Erythroblast (primary cell): ENCODE data around the gene WDR53.

Experiments
- GATA1 ChIP-seq: IDR thresholded peaks from 2 replicates; pipeline ENCODE4 v1.6.1; 2011; ENCODE audit warnings: low read depth, mild to moderate bottlenecking, control low read depth, low read length, moderate library complexity
- POLR2A ChIP-seq: IDR thresholded peaks from 2 replicates; pipeline ENCODE4 v1.6.1; 2011; ENCODE audit warnings: mild to moderate bottlenecking, low read length

DNA sequence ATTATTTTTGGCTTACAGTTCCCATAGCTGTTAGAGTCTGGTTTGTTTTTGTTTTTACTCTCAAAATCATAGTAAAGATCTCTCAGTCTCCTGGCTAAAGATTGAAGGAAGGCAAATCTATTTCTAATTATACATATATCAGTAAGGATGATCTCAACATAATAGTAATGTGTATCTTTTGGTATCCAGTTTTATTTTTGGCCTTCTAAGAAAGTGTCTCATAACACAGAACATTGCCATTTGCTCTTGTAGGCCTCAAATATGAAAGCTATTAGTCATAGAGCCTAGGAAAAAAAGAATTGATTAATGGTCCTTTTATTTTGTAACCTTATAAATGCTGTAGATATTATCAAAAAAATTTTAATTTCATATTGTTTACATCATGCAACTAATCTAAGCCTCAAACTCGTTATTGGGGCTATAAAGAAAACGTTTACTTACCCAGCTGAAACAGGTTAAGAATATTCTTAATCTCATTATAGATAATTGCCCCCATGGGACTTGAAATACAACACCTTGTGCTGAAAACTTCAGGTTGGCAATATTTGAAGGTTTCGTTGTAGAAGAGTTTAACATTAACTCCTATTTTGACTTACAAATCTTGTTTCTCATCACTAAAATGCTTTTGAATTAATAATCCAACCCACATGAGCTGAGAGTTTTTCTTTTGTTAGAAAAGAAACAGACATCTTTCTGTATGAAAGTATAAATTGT, 16.8 kb upstream of the WDR53 start:
- TF ChIP-seq POLR2A (no peak), GATA1 (no peak)
